Measurements from ENCODE around the gene CASKIN1. TPM values are rescaled to one million over a fixed set of nuclear protein-coding genes. Genes with fewer than 3 reads are reported as not detected.

Gene CASKIN1
- total RNA-seq, 1 experiment from 2014 or later = 7.9 TPM

- H3T11ph ChIP-seq (ENCODE audit: low read length) = no peak overlapping the region
- H3K79me2 ChIP-seq (ENCODE audit: insufficient read depth, low read length) = peaks cover 1% of the 10 kb centered on the region; the same call in 1 of the 2 replicates
- no peak overlapping the region for H2BK20ac ChIP-seq (ENCODE audit: low read depth, low read length, poor library complexity, severe bottlenecking)
Measured at GRCh38 chr16:2170080-2170479, 26.3 kb downstream of the CASKIN1 start.

More at GRCh38 chr16:2170080-2170479, 26.3 kb downstream of the CASKIN1 start:
- Histone ChIP-seq H3K27ac (ENCODE audit: insufficient read length, low read depth, low read length) (no peak overlapping the region), H3K23me2 (ENCODE audit: insufficient read length, low read depth, low read length, poor library complexity, severe bottlenecking) (no peaks in the 10 kb centered on the region), H3K14ac (ENCODE audit: insufficient read depth, low read length) (no peak overlapping the region), H3K18ac (ENCODE audit: insufficient read length, low read depth, low read length) (no peak overlapping the region), H4K20me1 (ENCODE audit: control insufficient read depth, insufficient read depth, insufficient read length) (peaks cover 2% of the 10 kb centered on the region), H3K79me1 (ENCODE audit: insufficient read depth, low read depth, low read length, poor library complexity, severe bottlenecking) (no peaks in the 10 kb centered on the region), H3K27me3 (ENCODE audit: insufficient read depth, low read length) (no peaks in the 10 kb centered on the region), H2BK12ac (ENCODE audit: insufficient read length, low read depth, low read length) (no peak overlapping the region), H2AK5ac (ENCODE audit: insufficient read length, low read length) (no peak overlapping the region), H2BK120ac (ENCODE audit: low read depth, low read length, poor library complexity, severe bottlenecking) (no peak overlapping the region), H4K5ac (ENCODE audit: insufficient read length, low read depth, low read length) (no peak overlapping the region), H2BK15ac (ENCODE audit: low read depth, low read length) (no peak overlapping the region), H4K8ac (replicated peaks; ENCODE audit: insufficient read length, low read depth, low read length) (no peak overlapping the region), H3K23ac (ENCODE audit: insufficient read length, low read depth, low read length) (no peak overlapping the region), H3K4me2 (ENCODE audit: insufficient read depth, insufficient read length, low read length) (no peak overlapping the region), H2BK5ac (ENCODE audit: insufficient read length, low read length) (no peak overlapping the region), H4K91ac (ENCODE audit: insufficient read length, low read depth, low read length) (no peak overlapping the region), H3K9ac (ENCODE audit: extremely low read depth, insufficient read length, low read length) (no peak overlapping the region), H3K9me3 (ENCODE audit: control insufficient read depth, low read depth, low read length) (no peaks in the 10 kb centered on the region), H3K4ac (ENCODE audit: low read depth, low read length) (no peak overlapping the region), H2AFZ (ENCODE audit: low read length) (no peak overlapping the region), H3K4me1 (ENCODE audit: insufficient read depth, low read length) (no peaks in the 10 kb centered on the region), H3K56ac (ENCODE audit: insufficient read length, low read depth, low read length) (no peak overlapping the region)
- no peaks in the 10 kb centered on the region for H3K9me3 Mint-ChIP-seq
- H3K27me3 Mint-ChIP-seq (ENCODE audit: low read depth) = no peaks in the 10 kb centered on the region
- H3K27ac Mint-ChIP-seq = no peak overlapping the region
- H3K36me3 Mint-ChIP-seq (ENCODE audit: insufficient read depth in 1 of 3, low read depth in 3 of 3) = peaks cover 11 to 47% (median 45%) of the 10 kb centered on the region in 3 experiments
- no peak for DNase-seq
- no peak for TF ChIP-seq CTCF (conservative IDR thresholded peaks at IDR 0.05)
- no peak overlapping the region for H3K4me3 Mint-ChIP-seq
- H3K4me1 Mint-ChIP-seq = no peaks in the 10 kb centered on the region
- WGBS (ENCODE audit: extremely low coverage, insufficient read length, low lambda C conversion rate) = no CpG with 5 or more reads among the region's 18 CpGs

Measured in H9 (cell line).